D721Med (cell line): ENCODE measurements around the gene TMEM174.

Experiments
- DNase-seq: peaks from one replicate; pipeline ENCODE4 v3.0.0; 2011; ENCODE audit warnings: low spot score; ENCODE audit not compliant: insufficient read length
- FAIRE-seq: peaks from 2 replicates; lab custom pipeline; 2011; peaks lifted over from hg19 to GRCh38; lab: Jason Lieb, UNC
- TF ChIP-seq, protein P1 (sequence below): IDR thresholded peaks from 2 replicates; pipeline ENCODE4 v1.5.1; 2012; ENCODE audit warnings: mild to moderate bottlenecking, control low read depth; ENCODE audit not compliant: insufficient read depth; ENCODE audit errors: missing control alignments

The TMEM174 gene, protein sequence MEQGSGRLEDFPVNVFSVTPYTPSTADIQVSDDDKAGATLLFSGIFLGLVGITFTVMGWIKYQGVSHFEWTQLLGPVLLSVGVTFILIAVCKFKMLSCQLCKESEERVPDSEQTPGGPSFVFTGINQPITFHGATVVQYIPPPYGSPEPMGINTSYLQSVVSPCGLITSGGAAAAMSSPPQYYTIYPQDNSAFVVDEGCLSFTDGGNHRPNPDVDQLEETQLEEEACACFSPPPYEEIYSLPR

DNA sequence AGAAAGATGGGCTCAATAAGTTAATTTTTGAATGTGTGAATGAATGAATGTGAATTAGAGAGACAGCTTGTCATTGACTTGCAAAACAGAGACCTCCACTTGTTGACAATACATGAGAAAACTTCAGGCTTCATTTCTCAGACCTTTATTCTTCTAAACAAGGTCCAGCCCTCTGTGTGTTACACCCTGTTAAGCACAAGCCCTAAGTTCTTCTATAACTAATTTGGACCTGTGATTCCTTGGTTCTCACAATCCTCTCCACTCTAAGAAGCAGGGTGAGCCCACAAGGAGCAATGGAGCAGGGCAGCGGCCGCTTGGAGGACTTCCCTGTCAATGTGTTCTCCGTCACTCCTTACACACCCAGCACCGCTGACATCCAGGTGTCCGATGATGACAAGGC is at the start of gene TMEM174:
Gene TMEM174, plus strand, starts transcription at position 243 of the 400 bp plus-strand sequence. Its CDS starts 51 bp downstream, at position 294.
- TF ChIP-seq, protein P1, sequence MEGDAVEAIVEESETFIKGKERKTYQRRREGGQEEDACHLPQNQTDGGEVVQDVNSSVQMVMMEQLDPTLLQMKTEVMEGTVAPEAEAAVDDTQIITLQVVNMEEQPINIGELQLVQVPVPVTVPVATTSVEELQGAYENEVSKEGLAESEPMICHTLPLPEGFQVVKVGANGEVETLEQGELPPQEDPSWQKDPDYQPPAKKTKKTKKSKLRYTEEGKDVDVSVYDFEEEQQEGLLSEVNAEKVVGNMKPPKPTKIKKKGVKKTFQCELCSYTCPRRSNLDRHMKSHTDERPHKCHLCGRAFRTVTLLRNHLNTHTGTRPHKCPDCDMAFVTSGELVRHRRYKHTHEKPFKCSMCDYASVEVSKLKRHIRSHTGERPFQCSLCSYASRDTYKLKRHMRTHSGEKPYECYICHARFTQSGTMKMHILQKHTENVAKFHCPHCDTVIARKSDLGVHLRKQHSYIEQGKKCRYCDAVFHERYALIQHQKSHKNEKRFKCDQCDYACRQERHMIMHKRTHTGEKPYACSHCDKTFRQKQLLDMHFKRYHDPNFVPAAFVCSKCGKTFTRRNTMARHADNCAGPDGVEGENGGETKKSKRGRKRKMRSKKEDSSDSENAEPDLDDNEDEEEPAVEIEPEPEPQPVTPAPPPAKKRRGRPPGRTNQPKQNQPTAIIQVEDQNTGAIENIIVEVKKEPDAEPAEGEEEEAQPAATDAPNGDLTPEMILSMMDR: no peak
- no peak for FAIRE-seq

GRCh38 chr5:73125289-73125688 is 47.7 kb upstream of the TMEM174 start:
- TF ChIP-seq, protein P1: no peak
- no peak for DNase-seq
- FAIRE-seq: no peak

More for the DNA sequence above, at the start of gene TMEM174:
- no peak for DNase-seq

DNA sequence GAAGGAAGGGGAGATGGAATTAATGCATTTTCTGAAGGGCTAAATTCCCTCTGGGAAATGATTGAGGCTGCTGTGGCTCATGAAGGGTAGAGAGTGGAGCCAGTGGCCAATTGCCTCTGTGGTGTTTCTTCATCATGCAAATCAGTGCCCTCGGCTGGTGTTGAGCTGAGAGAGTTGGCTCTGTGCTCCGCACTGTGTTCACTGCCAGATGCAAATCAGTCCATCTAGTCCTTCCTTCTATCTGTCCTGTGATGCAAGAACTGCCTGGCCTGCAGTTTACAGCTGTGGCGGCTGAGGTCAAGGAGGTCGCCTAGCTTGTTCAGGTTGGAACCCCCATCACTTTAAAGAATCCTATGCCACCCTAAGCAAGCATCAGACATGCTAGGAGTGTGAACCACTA is 46.6 kb upstream of the TMEM174 start:
- TF ChIP-seq, protein P1: no peak
- DNase-seq (no peak), FAIRE-seq (no peak)

GRCh38 chr5:73126957-73127356 is 46.0 kb upstream of the TMEM174 start:
- FAIRE-seq (no peak), DNase-seq (no peak)
- TF ChIP-seq, protein P1: no peak

- no peak for FAIRE-seq
- TF ChIP-seq, protein P1: no peak
These were observed 43.9 kb upstream of the TMEM174 start for GRCh38 chr5:73129143-73129542.

GRCh38 chr5:73130811-73131210 is 42.2 kb upstream of the TMEM174 start:
- no peak for FAIRE-seq
- TF ChIP-seq, protein P1: no peak
- no peak for DNase-seq

More at GRCh38 chr5:73129143-73129542, 43.9 kb upstream of the TMEM174 start:
- no peak for DNase-seq

DNA sequence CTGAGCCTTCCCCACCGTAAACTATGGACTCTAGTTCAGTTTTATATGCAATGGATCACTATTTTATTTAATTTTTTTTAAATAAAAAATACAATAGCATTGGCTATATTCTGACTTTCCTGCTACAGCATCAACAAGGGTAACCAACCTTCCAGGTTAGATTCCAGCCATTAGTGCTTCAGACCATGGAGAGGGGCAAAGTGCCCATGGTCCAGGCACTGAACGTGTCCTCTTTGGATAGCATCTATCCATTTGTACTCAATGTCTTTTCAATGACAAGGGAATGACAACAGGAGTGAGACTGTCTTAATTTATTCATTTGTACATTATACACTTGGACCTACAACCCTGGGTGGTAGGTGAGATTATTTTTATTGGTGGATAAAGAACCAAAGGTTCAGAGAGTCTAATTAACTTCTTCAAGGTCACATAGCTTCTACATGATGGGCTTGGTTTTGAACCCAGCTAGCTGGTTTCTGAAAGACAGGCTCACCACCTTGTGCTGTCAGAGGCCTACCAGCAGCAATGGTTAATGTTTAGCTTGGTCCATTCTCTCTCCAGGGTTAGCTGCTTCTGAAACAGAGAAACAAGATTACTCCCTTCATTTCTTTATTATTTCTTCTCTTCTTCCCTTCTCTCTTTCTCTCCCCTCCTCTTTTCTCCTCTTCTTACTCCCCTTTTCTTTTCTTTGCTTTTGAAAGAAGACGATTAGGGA is 41.1 kb upstream of the TMEM174 start:
- FAIRE-seq: no peak
- TF ChIP-seq, protein P1: no peak
- DNase-seq: no peak
